ENCODE measurements around the gene KNCN.

The KNCN gene

DNA sequence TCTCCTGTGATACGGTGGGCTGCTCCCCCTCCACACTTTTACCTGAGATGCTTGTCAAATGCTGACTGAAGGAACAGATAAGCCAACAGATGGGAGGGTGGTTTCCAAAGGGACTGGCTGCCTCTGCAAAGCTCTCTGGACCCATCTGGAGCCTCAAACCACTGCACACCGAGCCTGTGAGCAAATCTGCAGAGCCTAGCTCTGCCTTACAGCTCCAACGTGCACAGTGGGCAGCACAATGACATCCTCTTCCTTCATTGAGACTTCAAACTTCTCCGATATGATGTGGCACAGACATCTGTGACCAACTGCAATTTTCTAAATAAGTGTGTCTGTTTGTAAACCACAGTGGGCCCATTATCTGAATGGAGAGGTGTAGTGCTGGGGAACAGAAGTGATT is 26.2 kb upstream of the KNCN start:
- no peak for DNase-seq
- Histone ChIP-seq H3K27me3 (replicated peaks; ENCODE audit: insufficient read depth, low read length) (no peaks in the 10 kb centered on the region), H3K9me2 (replicated peaks; ENCODE audit: insufficient read depth, low read length) (no peaks in the 10 kb centered on the region), H3K9ac (ENCODE audit: low read length) (no peak overlapping the region), H3K36me3 (replicated peaks; ENCODE audit: insufficient read depth, low read length) (no peaks in the 10 kb centered on the region), H4K20me1 (ENCODE audit: insufficient read depth, low read length) (no peaks in the 10 kb centered on the region), H3K9me3 (replicated peaks; ENCODE audit: insufficient read depth, low read length) (no peaks in the 10 kb centered on the region), H3K4me1 (ENCODE audit: low read length) (no peaks in the 10 kb centered on the region), H3F3A (ENCODE audit: insufficient read depth, low read length) (no peaks in the 10 kb centered on the region), H2AFZ (ENCODE audit: low read length) (no peak overlapping the region), H3K4me3 (ENCODE audit: low read length) (no peak overlapping the region), H3K79me2 (ENCODE audit: low read length) (no peaks in the 10 kb centered on the region), H3K4me2 (ENCODE audit: low read depth, low read length) (no peak overlapping the region), H3K27ac (ENCODE audit: low read length) (no peak overlapping the region)
- TF ChIP-seq, protein P1, sequence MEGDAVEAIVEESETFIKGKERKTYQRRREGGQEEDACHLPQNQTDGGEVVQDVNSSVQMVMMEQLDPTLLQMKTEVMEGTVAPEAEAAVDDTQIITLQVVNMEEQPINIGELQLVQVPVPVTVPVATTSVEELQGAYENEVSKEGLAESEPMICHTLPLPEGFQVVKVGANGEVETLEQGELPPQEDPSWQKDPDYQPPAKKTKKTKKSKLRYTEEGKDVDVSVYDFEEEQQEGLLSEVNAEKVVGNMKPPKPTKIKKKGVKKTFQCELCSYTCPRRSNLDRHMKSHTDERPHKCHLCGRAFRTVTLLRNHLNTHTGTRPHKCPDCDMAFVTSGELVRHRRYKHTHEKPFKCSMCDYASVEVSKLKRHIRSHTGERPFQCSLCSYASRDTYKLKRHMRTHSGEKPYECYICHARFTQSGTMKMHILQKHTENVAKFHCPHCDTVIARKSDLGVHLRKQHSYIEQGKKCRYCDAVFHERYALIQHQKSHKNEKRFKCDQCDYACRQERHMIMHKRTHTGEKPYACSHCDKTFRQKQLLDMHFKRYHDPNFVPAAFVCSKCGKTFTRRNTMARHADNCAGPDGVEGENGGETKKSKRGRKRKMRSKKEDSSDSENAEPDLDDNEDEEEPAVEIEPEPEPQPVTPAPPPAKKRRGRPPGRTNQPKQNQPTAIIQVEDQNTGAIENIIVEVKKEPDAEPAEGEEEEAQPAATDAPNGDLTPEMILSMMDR (IDR thresholded peaks at IDR 0.05; ENCODE audit: low read length) = no peak

DNA sequence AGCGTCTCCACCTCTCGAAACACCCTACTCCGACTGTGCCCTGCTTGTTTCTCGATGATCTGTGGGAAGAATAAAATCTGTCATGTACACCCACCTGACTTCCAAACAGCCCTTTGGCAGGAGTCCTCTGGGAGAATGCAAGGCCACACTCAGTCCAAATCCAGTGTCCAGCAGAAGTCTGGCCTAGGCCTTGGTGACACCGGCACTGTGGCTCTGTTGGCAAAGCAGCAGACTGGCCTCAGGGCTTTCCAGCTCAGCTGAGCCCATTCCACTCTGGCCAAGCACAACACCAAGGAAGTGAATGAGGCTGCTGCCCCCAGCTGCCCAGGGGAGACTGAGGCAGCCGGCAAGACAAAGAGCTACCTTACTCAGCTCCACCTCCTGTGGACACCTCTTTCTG is 25.1 kb upstream of the KNCN start:
- DNase-seq = no peak
- Histone ChIP-seq H3K4me3 (ENCODE audit: low read length) (no peak overlapping the region), H3K27me3 (replicated peaks; ENCODE audit: insufficient read depth, low read length) (no peaks in the 10 kb centered on the region), H4K20me1 (ENCODE audit: insufficient read depth, low read length) (no peaks in the 10 kb centered on the region), H3K27ac (ENCODE audit: low read length) (no peak overlapping the region), H3K4me1 (ENCODE audit: low read length) (no peaks in the 10 kb centered on the region), H3K9me2 (replicated peaks; ENCODE audit: insufficient read depth, low read length) (no peaks in the 10 kb centered on the region), H3K9ac (ENCODE audit: low read length) (no peak overlapping the region), H3K9me3 (replicated peaks; ENCODE audit: insufficient read depth, low read length) (no peaks in the 10 kb centered on the region), H3F3A (ENCODE audit: insufficient read depth, low read length) (no peaks in the 10 kb centered on the region), H3K79me2 (ENCODE audit: low read length) (no peaks in the 10 kb centered on the region), H3K4me2 (ENCODE audit: low read depth, low read length) (no peak overlapping the region), H2AFZ (ENCODE audit: low read length) (no peak overlapping the region), H3K36me3 (replicated peaks; ENCODE audit: insufficient read depth, low read length) (no peaks in the 10 kb centered on the region)
- TF ChIP-seq, protein P1 (IDR thresholded peaks at IDR 0.05; ENCODE audit: low read length) = no peak
- TF ChIP-seq EZH2 (optimal IDR thresholded peaks at IDR 0.05; ENCODE audit: low read depth, low read length) = no peak
- TF ChIP-seq EZH2phosphoT487 (IDR thresholded peaks at IDR 0.05; ENCODE audit: low read length) = no peak

DNA sequence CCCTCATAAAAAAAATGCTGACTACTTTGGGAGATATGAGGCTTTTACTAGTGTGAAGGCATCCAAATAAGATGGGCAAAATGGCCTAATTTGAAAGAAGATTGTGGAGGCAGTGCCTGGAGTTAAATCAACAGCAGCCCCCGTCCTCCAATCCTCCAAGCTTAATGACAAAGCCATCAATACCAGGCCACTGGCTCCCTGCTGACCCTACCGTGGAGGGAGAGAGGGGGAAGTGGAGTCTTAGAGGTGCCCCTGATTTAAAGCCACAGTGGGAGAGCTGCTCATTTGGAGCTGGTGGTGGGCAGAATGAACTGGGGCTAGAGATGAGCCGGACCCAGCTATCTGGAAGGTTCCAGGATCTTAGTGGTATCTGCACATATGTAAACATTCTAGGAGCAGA is 24.3 kb upstream of the KNCN start:
- H3K27me3 ChIP-seq (replicated peaks; ENCODE audit: insufficient read depth, low read length) = no peaks in the 10 kb centered on the region
- H3F3A ChIP-seq (ENCODE audit: insufficient read depth, low read length) = no peaks in the 10 kb centered on the region
- H3K79me2 ChIP-seq (ENCODE audit: low read length) = no peaks in the 10 kb centered on the region
- no peak overlapping the region for H3K4me3 ChIP-seq (ENCODE audit: low read length)
- DNase-seq = no peak
- no peak overlapping the region for H3K9ac ChIP-seq (ENCODE audit: low read length)
- no peaks in the 10 kb centered on the region for H3K4me1 ChIP-seq (ENCODE audit: low read length)
- no peaks in the 10 kb centered on the region for H3K9me2 ChIP-seq (replicated peaks; ENCODE audit: insufficient read depth, low read length)
- H3K4me2 ChIP-seq (ENCODE audit: low read depth, low read length) = no peak overlapping the region
- no peak for TF ChIP-seq EZH2phosphoT487 (IDR thresholded peaks at IDR 0.05; ENCODE audit: low read length)
- TF ChIP-seq EZH2 (optimal IDR thresholded peaks at IDR 0.05; ENCODE audit: low read depth, low read length) = no peak
- TF ChIP-seq, protein P1 (IDR thresholded peaks at IDR 0.05; ENCODE audit: low read length) = no peak
- no peak overlapping the region for H2AFZ ChIP-seq (ENCODE audit: low read length)
- H3K36me3 ChIP-seq (replicated peaks; ENCODE audit: insufficient read depth, low read length) = no peaks in the 10 kb centered on the region
- no peaks in the 10 kb centered on the region for H4K20me1 ChIP-seq (ENCODE audit: insufficient read depth, low read length)
- no peaks in the 10 kb centered on the region for H3K9me3 ChIP-seq (replicated peaks; ENCODE audit: insufficient read depth, low read length)
- no peak overlapping the region for H3K27ac ChIP-seq (ENCODE audit: low read length)

DNA sequence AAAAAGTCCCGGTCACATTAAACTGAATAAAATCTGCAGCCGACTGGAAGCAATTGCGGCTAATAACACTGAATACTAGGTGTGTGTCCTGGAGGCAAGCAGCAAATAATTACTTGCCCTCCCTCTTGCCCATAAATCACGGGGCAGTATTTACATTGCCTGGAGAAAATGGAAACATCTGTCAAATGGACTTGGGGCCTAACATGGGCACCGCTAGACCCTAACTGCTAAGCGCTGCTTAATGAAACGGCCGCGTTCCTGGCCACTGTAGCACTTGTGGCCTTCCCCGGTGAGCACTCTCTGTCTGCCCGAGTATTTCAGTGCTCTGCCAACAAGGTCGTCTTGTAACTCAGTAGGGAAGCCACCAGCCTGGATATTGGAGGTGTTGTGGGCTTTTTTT is 23.9 kb upstream of the KNCN start:
- H3K9ac ChIP-seq (ENCODE audit: low read length) = no peak overlapping the region
- no peak overlapping the region for H3K4me2 ChIP-seq (ENCODE audit: low read depth, low read length)
- no peaks in the 10 kb centered on the region for H3K36me3 ChIP-seq (replicated peaks; ENCODE audit: insufficient read depth, low read length)
- TF ChIP-seq EZH2 (optimal IDR thresholded peaks at IDR 0.05; ENCODE audit: low read depth, low read length) = no peak
- TF ChIP-seq EZH2phosphoT487 (IDR thresholded peaks at IDR 0.05; ENCODE audit: low read length) = no peak
- TF ChIP-seq, protein P1 (IDR thresholded peaks at IDR 0.05; ENCODE audit: low read length) = no peak
- H2AFZ ChIP-seq (ENCODE audit: low read length) = no peak overlapping the region
- H4K20me1 ChIP-seq (ENCODE audit: insufficient read depth, low read length) = no peaks in the 10 kb centered on the region
- H3K9me2 ChIP-seq (replicated peaks; ENCODE audit: insufficient read depth, low read length) = no peaks in the 10 kb centered on the region
- H3K4me1 ChIP-seq (ENCODE audit: low read length) = no peaks in the 10 kb centered on the region
- no peaks in the 10 kb centered on the region for H3F3A ChIP-seq (ENCODE audit: insufficient read depth, low read length)
- no peaks in the 10 kb centered on the region for H3K27me3 ChIP-seq (replicated peaks; ENCODE audit: insufficient read depth, low read length)
- no peak overlapping the region for H3K4me3 ChIP-seq (ENCODE audit: low read length)
- DNase-seq = no peak
- no peaks in the 10 kb centered on the region for H3K9me3 ChIP-seq (replicated peaks; ENCODE audit: insufficient read depth, low read length)
- H3K79me2 ChIP-seq (ENCODE audit: low read length) = no peaks in the 10 kb centered on the region
- H3K27ac ChIP-seq (ENCODE audit: low read length) = no peak overlapping the region
